Daoy (cell line): Measurements from ENCODE around the gene MAML3. TPM values are rescaled to one million over a fixed set of nuclear protein-coding genes. Genes with fewer than 3 reads are reported as not detected.

Source experiments
- DNase-seq: peaks from one replicate; pipeline ENCODE4 v3.0.0-alpha.2; 2015; ENCODE audit warnings: low read depth
- total RNA-seq: library from RNA; depleted of rRNA; stranded (reverse); fragments of >200 nt; shearing (Covaris generic); gene quantifications from 2 replicates; pipeline ENCODE4 v1.2.3, GENCODE V29; 2014

MAML3 gene
- total RNA-seq, 1 experiment from 2014 or later = 2.7 TPM

GRCh38 chr4:140076307-140076706 lies 77.7 kb downstream of the MAML3 start:
- DNase-seq = no peak

DNA sequence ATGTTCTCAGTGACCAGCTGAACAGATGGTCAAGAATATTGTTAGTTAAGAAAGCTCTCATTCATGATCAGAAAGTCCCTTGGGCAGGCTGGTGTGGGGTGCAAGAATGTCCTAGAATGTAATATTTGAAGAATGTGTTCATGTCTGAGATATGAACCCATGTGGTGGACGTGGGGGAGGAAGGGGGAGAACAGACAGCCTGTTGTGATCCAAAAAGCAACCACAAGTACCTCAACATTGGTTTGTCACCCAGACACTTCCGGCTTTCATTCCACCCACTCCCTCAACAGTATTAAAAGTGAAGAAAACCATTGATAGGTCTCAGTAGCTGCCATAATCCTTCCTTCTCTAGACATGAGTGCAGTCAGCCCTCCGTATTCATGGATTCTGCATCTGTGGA lies 82.2 kb downstream of the MAML3 start:
- DNase-seq = peak; percentile 53

DNA sequence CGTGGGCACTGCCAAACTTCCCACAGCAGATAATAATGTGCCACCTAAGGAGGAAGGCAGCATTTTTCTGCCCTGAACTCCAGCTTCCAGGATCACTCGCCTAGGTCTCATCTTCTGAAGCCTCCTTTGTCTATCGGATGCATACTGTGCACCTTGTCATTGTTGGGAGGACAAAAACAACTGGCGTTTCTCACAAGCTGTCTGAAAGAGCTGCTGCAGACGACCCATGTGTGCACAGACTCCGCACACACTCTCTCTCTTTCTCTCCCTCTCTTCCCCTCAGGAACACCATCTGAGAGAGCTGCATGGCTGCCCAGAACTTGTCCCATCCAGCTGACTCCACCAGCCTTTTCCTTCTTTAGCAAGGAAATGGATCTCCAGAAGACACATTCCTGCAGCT lies 83.0 kb downstream of the MAML3 start:
- DNase-seq = no peak

DNA sequence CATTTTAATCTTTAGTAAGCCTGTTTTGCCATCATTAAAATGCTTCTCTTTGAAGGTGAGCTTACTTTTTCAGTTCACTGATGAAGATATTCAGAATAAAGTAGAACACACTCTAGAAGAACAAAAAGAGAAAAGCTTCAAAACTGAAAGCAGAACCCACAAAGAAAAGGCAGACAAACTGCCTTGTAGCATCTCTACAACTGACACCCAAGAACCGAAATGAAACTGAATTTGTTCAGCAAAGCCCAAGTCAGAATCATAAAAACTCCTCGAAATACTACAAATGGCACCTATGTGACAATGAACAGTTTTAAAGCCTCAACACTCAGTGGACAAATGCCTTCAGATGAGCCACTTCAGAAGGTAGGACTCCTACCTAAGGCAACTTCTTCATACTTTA lies 83.6 kb downstream of the MAML3 start:
- no peak for DNase-seq

DNA sequence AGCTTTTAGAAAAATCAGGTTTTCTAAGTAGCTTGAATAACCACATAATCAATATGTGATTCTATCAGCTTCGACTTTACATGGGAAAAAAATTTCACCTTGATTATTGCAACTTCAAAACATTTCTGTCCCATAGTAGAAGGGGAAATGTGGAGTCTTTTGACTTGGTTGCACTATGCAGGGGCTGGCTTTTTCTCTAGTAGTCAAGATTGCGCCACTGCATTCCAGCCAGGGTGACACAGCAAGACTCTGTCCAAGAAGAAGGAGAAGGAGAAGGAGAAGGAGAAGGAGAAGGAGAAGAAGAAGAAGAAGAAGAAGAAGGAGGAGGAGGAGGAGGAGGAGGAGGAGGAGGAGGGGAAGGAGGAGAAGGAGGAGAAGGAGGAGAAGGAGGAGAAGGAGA lies 84.9 kb downstream of the MAML3 start:
- DNase-seq = no peak

GRCh38 chr4:140068271-140068670 lies 85.7 kb downstream of the MAML3 start:
- no peak for DNase-seq

GRCh38 chr4:140066031-140066930 lies 87.7 kb downstream of the MAML3 start:
- DNase-seq = no peak

DNA sequence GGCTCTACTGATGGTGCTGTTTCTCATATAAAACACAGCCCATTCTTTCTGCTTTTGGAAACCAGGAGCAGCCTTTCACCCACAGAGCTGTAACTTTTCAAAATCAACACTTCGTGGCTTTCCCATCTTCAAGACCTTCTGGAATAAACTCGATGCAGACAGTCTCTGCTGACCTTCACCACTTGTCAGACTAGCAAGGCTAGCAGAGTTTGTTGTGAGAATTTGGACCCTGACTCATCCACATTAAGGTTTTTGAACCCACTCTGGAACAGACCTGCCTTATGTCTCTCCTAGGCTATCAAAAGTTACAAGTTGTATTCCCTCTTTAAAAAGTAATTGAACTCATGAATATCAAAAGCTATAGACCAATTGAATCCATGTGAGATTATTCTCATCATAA lies 88.6 kb downstream of the MAML3 start:
- no peak for DNase-seq

GRCh38 chr4:140061659-140062289 lies 92.2 kb downstream of the MAML3 start:
- DNase-seq = no peak

GRCh38 chr4:140061194-140061593 lies 92.8 kb downstream of the MAML3 start:
- DNase-seq = no peak

DNA sequence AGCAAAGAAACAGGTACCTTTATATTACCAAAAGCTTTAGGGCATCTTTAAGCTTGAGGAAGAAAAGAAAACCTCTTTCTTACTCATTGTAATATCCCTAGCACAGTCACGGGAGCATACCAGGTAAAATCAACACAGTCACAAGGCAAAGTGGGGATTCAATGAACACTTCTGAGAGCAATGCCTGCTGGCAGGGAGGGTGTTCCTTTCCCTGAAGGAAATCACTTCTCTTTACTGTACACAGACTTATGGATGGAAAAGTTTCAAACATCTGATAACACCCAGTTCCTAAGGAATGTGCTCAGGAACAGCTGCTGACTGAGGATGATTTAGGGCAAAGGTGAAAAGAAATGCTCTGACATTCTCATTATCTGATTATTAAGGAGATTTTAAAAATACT lies 94.8 kb downstream of the MAML3 start:
- no peak for DNase-seq

DNA sequence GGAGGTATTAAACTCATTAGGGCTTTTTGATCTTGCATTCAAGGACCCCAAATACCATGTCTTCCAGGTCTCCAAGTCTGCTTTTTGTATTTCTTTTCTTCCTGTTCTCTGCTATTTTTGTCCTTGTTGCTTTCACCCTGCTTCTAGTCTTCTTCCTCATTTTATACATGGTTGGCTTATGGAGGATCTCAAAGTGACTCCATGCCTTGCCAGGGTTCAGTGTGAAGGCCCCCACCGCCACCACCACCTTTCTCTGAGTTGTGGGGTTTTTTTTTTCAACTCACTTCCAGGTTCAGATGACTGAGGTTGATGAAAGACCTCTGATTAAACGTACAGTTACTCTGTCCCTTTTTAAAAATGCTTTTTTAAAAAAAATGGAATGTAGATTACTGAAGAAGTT lies 96.3 kb downstream of the MAML3 start:
- DNase-seq = no peak

DNA sequence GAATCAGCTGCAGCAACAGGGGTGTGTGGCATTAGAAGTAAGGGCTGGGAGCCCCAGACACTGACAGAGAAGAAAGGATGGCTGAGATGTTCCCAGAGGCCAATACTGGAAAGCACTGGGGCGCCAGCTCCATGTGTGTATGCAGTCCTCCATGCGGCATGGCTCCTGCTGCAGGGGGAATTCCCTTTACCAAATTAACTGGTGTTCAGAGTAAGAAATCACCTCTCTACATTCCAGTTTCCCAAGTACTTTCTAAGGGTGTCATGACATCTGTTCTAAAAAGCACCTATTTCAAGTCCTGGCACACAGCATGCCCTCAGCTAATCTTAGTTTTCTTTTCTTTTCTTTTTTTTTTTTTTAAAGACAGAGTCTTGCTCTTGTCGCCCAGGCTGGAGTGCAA lies 98.0 kb downstream of the MAML3 start:
- no peak for DNase-seq

DNA sequence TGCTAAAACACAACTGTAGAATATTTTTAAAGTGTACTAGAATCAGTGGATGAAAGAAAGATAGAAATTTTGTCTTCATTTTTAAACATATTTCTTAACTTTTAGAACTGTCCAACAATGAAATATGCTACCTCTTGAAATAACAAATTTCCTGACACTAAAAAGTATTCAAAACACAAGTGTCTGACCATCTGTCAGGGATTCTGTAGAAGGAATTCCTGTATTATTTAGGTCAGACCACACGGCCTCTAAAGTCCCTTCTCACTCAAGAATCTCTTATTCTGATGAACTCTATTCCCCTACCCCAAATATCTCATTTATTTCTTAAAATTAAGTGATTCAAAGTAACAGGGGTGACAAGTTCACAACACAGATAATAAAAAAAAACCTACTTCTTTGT lies 99.1 kb downstream of the MAML3 start:
- DNase-seq = no peak

- DNase-seq = no peak
Observed at GRCh38 chr4:140053185-140053584, 100.8 kb downstream of the MAML3 start.

GRCh38 chr4:140052050-140052449 lies 101.9 kb downstream of the MAML3 start:
- no peak for DNase-seq

GRCh38 chr4:140049849-140050637 lies 103.9 kb downstream of the MAML3 start:
- DNase-seq = peak; percentile 24

DNA sequence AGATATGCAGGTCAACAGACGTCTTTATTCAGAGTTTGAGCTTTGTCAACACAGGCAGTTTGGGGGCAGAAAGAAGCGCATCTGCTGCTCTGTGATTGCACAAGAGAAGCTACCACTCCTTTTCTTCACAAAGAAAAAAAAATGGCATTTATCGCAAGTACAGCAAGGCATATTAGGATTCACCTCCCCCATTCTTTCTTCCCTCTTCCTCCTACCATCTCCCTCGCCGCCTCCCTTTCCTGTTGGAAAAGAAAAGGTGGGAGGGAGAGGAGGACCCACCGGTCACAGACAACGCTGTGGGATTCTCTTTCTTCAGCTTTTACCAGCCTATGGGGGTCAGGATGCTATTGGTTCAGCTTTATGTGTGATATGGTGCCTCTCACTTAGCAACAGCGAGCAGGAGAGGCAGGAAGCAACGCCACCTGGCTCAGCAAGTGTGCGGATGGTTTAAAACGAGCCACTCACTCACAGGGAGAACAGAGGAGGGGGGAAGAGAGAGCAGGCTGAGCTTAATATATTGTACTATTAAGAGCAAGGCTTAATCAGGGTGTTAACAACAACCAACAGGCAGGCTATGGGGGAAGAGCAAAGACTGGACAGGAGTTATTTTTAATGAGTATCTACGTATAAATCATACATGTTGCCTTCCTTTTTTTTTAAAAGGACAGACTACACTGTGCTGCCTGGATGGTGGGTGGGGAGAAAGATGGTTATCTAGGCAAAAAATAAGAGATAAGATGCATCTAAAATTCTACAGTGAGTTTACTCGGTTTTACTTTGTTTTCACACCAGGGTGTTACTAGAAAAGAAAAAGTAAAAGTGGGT lies 104.7 kb downstream of the MAML3 start:
- peak; percentile 26 for DNase-seq

- no peak for DNase-seq
Observed at GRCh38 chr4:140048419-140048995, 105.5 kb downstream of the MAML3 start.

- DNase-seq = no peak
Observed at GRCh38 chr4:140047786-140048185, 106.2 kb downstream of the MAML3 start.

GRCh38 chr4:140047017-140047640 lies 106.9 kb downstream of the MAML3 start:
- DNase-seq = no peak
